Stimulated activated CD4-positive, alpha-beta T cell treated with anti-CD3 and anti-CD28 coated beads, Interleukin-12 subunit alpha, Interleukin-12 subunit beta, amount 100 ng/mL, for 48 hours (primary cell): ENCODE data around the gene CACTIN.

Experiments
- DNase-seq, 3 donors: peaks; one replicate each; pipeline ENCODE4 v3.0.0-alpha.2; 2020; ENCODE audit warnings: low read depth in 2 of 3, low spot score in 1 of 3

The CACTIN gene

GRCh38 chr19:3646336-3647092, 19.9 kb upstream of the CACTIN start:
- DNase-seq = no peak

GRCh38 chr19:3645726-3646125, 19.1 kb upstream of the CACTIN start:
- DNase-seq = no peak

- DNase-seq = no peak
Measured at GRCh38 chr19:3645067-3645396, 18.4 kb upstream of the CACTIN start.

- DNase-seq = no peak
Measured at GRCh38 chr19:3644351-3645066, 17.9 kb upstream of the CACTIN start.

GRCh38 chr19:3643674-3644313, 17.2 kb upstream of the CACTIN start:
- DNase-seq = no peak

GRCh38 chr19:3642987-3643673, 16.5 kb upstream of the CACTIN start:
- DNase-seq = peak in 1 of 3 donors; percentile 12

- DNase-seq = no peak
Measured at GRCh38 chr19:3642296-3642695, 15.7 kb upstream of the CACTIN start.

- no peak for DNase-seq
Measured at GRCh38 chr19:3641515-3642269, 15.1 kb upstream of the CACTIN start.

- no peak for DNase-seq
Measured at GRCh38 chr19:3639479-3639878, 12.9 kb upstream of the CACTIN start.

GRCh38 chr19:3638208-3639193, 11.9 kb upstream of the CACTIN start:
- no peak for DNase-seq

GRCh38 chr19:3637621-3638020, 11.0 kb upstream of the CACTIN start:
- no peak for DNase-seq

GRCh38 chr19:3636962-3637361, 10.4 kb upstream of the CACTIN start:
- no peak for DNase-seq

- DNase-seq = no peak
Measured at GRCh38 chr19:3636506-3636905, 9.9 kb upstream of the CACTIN start.

- DNase-seq = no peak
Measured at GRCh38 chr19:3634496-3635045, 8.0 kb upstream of the CACTIN start.

- DNase-seq = no peak
Measured at GRCh38 chr19:3633559-3633988, 7.0 kb upstream of the CACTIN start.

- DNase-seq = no peak
Measured at GRCh38 chr19:3632739-3633558, 6.4 kb upstream of the CACTIN start.

GRCh38 chr19:3632098-3632497, 5.5 kb upstream of the CACTIN start:
- no peak for DNase-seq

- DNase-seq = no peak
Measured at GRCh38 chr19:3631053-3631861, 4.7 kb upstream of the CACTIN start.
